ENCODE measurements around the gene TMEM8B.

- TF ChIP-seq, protein P1, sequence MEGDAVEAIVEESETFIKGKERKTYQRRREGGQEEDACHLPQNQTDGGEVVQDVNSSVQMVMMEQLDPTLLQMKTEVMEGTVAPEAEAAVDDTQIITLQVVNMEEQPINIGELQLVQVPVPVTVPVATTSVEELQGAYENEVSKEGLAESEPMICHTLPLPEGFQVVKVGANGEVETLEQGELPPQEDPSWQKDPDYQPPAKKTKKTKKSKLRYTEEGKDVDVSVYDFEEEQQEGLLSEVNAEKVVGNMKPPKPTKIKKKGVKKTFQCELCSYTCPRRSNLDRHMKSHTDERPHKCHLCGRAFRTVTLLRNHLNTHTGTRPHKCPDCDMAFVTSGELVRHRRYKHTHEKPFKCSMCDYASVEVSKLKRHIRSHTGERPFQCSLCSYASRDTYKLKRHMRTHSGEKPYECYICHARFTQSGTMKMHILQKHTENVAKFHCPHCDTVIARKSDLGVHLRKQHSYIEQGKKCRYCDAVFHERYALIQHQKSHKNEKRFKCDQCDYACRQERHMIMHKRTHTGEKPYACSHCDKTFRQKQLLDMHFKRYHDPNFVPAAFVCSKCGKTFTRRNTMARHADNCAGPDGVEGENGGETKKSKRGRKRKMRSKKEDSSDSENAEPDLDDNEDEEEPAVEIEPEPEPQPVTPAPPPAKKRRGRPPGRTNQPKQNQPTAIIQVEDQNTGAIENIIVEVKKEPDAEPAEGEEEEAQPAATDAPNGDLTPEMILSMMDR (IDR thresholded peaks at IDR 0.05; ENCODE audit: insufficient read depth, low read length) = no peak
- TF ChIP-seq POLR2AphosphoS5 (IDR thresholded peaks at IDR 0.05; ENCODE audit: low read depth) = no peak
- TF ChIP-seq REST (IDR thresholded peaks at IDR 0.05; ENCODE audit: insufficient replicate concordance, low read depth) = no peak
- no peak for TF ChIP-seq GABPA (IDR thresholded peaks at IDR 0.05; ENCODE audit: low read depth)
- TF ChIP-seq SPI1 (IDR thresholded peaks at IDR 0.05; ENCODE audit: borderline replicate concordance, low read depth) = no peak
Measured at GRCh38 chr9:35906923-35907699, 78.1 kb downstream of the TMEM8B start.
